ENCODE measurements around the gene XYLT2.

- no peak for TF ChIP-seq REST (IDR thresholded peaks at IDR 0.05; ENCODE audit: low read depth)
- no peak for TF ChIP-seq YY1 (IDR thresholded peaks at IDR 0.05; ENCODE audit: low read depth)
- TF ChIP-seq EP300 (IDR thresholded peaks at IDR 0.05; ENCODE audit: borderline replicate concordance), result no peak
- TF ChIP-seq TCF12 (IDR thresholded peaks at IDR 0.05; ENCODE audit: low read depth), result no peak
- no peak for TF ChIP-seq CEBPB (IDR thresholded peaks at IDR 0.05)
- TF ChIP-seq EGR1 (IDR thresholded peaks at IDR 0.05), result no peak
- TF ChIP-seq RAD21 (IDR thresholded peaks at IDR 0.05; ENCODE audit: low read depth), result no peak
- no peak for TF ChIP-seq MAX (IDR thresholded peaks at IDR 0.05)
- no peak for TF ChIP-seq NFIC (IDR thresholded peaks at IDR 0.05)
- no peak for TF ChIP-seq USF1 (IDR thresholded peaks at IDR 0.05)
- no peak for TF ChIP-seq TEAD4 (IDR thresholded peaks at IDR 0.05)
Measured at GRCh38 chr17:50303051-50303450, 42.9 kb upstream of the XYLT2 start.
